ENCODE measurements around the gene CASP9.
A peak's percentile ranks its signal among the peaks of the same experiment; 100 is the strongest.
"Not testable (repeated sequence)": the region's sequence is repeated elsewhere in the genome, so short reads cannot be mapped to it uniquely, and the experiment has no call there.

The CASP9 gene

DNA sequence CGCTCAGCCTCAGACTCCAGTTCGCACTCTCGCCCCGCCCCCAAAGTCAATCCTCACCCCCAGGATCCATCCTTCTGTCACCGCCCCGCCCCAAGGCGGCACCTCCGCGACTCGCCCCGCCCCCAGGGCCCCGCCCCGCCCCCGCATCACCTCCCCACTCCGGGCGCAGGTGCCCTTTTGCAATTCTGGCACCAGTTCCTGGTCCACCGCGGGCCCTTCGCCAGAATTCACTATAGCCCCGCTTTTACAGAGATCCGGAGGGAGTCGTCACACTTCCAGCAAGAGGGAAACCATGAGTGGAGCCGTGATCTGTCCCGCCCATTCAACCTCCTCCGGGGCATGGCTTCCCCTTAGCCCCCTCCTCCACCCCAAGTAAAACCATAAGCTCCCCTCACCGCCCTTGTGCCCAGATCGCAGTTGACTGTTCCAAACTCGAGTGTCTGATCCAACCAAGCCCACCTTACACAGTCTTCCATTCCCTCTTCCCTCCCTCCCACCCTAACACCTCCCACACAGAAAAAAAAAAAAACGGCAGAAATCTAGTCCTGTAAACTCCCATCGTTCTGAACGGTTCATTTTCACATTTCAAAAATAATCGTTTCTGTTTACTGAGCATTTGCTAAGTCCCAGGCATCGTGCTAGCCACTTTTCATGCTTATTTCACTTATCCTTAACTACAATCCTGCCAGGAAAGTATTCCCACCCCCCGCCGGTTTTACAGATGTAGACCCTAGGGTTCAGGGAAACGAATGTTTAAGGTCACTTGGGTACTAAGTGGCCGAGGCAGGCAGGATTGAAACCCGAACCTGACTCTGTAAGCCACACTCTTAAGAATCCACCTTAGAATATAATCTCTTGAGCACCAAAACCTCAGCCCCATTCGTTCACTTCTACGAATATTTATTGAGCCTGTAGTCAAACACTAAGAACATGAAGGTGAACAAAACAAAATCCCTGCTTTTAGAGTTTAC, 1.3 kb upstream of the CASP9 start:
- no peak for DNase-seq (ENCODE audit: low spot score)

DNA sequence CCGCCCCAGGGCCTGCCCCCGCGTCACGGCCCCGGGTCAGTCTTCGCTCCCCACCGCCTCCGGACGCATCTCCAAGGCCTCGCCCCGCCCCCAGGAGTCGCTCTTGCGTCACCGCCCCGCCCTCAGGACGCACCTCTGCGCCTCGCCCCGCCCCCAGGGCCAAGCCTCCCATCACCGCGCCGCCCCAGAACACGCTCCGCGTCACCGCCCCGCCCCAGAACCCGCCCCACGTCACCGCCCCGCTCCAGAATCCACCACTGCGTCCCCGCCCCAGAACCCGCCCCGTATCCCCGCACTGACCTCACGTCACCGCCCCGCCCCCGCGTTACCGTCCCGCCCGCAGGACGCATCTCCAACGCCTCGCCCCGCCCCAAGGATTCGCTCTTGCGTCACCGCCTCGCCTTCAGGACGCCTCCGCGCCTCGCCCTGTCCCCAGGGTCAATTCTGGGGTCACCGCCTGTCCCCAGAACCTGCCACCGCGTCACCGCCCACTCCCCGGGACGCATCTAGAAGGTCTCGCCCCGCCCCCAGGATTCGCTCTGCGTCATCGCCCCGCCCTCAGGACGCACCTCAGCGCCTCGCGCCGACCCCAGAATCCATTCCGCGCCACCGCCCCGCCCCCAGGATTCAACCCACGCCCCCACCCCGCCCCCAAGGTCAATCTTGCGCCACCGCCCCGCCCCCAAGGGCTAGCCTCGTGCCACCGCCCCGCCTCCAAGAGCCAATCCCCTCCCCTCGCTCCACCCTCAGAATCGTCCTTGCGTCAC, 451 bp upstream of the CASP9 start:
- DNase-seq (ENCODE audit: low spot score) = peak; percentile 96

DNA sequence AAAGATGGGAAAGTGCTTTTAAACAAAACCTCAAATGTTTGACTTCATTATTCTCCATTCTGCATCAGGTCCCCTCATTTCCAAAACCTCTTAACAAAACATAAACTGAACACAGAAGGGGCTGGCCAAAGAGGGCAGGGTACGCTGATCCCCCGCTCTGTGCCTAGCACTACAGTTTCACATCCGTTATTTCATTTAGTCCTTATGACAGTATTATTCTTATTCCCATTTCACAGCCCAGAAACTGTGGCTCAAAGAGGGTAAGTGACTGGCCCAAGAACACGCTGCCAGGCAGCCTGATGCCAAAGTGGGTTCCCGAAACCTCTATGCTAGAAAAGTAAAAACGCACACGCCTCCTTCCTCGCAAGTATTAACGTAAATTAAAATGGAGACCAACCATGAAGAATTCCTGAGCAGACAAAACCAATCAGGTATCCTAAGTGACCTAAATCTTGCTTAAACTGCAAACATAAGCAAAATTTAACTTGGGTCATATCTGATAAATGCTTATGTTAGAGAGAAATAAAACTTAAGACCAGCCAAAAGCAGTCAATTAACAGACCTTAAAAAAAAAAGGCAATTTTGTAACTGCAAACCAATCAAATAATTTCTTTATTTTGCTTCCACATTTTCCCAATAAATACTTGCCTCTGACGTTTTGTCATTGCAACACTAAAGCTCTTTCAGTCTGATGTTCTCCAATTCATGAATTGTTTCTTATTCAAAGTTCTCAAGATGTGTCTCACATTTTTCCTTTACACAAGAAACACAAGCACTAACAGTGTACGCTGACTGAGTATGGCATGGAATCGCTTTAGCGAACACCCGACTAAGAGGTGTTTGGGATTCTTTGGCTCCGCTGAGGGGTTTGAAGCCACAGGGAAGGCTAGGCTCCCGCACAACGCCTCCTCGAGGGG, 653 bp downstream of the CASP9 start:
- no peak for DNase-seq (ENCODE audit: low spot score)

DNA sequence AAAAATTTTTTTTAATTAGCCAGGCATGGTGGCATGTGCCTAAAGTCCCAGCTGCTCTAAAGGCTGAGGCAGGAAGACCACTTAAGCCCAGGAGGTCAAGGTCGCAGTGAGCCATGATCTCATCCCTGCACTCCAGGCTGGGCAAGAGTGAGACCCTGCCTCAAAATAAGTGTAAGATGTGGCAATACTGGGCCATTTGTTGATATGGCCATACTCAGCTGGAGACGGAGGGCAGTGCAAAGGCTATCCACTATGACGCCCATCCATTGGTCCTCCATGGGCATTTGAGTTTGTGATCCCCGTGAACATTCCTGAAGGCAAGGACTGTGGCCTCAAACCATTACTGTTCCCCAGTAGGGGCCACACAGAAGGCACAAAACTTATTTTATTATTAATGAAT, 1.5 kb downstream of the CASP9 start:
- DNase-seq (ENCODE audit: low spot score) = no peak

DNA sequence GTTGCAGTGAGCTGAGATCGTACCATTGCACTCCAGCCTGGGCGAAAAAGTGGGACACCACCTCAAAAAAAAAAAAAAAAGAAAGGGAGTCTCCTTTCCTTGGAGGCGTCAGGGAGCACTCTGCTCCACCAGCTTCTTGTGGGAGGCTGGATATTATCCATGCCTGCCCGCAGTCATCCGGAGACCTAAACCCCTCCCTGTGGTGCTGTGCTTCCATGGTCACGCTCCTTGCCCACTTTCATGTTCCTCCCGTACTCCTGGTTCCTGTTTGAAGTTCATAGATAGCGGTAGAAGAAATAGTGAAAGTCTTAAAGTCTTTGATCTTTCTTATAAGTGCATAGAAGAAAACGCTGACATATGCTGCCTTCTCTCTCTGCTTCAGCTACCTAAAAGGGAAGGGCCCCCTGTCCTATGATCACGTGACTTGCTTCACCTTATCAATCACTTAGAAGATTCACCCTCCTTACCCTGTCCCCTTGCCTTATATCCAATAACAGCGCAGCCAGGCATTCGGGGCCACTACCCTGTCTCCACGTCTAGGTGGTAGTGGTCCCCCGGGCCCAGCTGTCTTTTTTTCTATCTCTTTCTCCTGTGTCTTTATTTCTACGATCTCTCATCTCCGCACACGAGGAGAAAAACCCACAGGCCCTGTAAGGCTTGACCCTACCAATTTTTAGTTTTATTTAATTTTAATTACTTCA, 2.7 kb downstream of the CASP9 start:
- DNase-seq (ENCODE audit: low spot score) = not testable (repeated sequence)

DNA sequence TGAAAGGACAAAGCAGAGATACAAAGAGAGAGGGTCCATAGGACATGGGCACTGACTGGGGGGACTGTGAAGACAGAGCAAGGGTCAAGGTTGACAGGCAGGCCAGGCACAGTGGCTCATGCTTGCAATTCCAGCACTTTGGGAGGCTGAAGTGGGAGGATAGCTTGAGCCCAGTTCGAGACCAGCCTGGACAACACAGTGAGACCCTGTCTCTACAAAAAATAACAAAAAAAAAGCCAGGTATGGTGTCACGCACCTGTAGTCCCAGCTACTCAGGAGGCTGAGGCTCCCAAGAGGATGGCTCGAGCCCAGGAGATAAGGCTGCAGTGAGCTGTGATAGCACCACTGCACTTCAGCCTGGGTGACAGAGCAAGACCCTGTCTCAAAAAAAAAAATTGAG, 4.4 kb downstream of the CASP9 start:
- no peak for DNase-seq (ENCODE audit: low spot score)

DNA sequence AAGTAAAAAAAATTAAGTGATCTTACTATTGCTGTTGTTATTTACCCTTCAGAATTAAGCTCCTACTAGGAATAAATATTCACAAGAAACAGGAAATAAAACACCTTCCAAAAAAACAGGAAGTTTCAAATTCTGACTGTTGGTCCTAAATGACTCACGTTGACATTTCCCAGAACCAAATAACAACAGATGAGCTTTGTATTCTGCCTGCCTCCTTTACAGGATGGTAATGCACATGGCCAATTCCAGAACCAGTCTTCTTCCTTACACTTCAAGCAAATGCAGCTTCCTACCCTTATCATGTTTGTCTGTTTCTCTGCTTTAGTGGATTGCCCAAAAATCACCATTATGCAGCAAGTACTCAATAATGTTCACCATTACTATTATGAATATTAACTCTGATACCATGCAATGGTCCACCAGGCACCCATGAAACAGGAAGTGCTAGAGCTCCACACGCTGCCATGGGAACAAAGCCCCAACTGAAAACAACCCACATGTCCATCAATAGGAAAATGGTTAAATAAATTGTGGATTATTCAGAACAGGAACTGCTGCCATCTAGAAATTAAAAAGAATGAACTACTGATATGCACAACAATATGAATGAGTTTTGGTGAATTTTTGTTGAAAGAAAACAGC, 8.9 kb downstream of the CASP9 start:
- no peak for DNase-seq (ENCODE audit: low spot score)

DNA sequence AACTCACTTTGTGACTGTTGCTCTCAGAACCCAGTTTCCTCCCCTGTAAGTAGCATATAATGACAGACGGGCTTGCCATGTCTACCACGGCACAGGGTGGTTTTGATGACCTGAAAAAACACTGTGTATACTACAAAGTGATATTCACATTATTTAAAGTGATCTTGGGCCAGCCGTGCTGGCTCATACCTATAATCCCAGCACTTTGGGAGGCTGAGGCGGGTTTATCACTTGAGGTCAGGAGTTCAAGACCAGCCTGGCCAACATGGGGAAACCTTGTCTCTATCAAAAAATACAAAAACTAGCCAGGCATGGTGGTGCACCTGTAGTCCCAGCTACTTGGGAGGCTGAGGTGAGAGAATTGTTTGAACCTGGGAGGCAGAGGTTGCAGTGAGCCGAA, 9.5 kb downstream of the CASP9 start:
- not testable (repeated sequence) for DNase-seq (ENCODE audit: low spot score)

DNA sequence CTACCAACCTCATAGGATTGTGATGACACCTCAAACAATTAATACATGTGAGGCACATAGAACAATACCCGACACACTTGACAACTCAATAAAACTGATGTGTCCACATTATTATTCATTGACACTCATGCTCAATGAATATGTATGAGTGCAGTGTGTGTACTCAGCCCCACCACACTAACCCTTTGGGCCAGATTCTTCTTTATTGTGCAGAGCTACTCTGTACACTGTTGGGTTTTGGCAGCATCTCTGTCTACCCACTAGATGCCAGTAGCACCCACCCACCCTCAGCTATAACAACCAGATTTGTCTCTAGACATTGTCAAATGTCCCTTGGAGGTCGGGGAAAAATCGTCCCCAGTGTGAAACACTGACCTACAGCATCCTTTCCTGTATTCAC, 10.1 kb downstream of the CASP9 start:
- DNase-seq (ENCODE audit: low spot score) = no peak

DNA sequence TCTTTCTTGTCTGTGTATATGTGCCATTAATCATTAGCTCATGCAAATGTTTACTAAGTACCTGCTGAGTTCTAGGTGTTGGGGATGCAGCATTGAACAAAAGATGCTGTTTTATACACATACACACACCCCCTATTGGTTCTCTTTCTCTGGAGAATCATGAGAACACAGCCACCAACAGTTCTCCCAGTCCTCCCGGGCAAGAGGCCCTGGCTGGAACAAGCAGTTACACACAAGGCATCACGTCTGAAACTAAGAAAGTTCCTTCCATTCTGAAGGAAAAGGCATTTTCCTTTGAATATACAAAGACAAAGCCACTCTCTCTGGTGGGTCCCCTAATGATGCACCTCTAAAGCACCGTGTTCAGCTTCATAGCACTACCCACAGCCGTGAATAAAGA, 10.8 kb downstream of the CASP9 start:
- no peak for DNase-seq (ENCODE audit: low spot score)

DNA sequence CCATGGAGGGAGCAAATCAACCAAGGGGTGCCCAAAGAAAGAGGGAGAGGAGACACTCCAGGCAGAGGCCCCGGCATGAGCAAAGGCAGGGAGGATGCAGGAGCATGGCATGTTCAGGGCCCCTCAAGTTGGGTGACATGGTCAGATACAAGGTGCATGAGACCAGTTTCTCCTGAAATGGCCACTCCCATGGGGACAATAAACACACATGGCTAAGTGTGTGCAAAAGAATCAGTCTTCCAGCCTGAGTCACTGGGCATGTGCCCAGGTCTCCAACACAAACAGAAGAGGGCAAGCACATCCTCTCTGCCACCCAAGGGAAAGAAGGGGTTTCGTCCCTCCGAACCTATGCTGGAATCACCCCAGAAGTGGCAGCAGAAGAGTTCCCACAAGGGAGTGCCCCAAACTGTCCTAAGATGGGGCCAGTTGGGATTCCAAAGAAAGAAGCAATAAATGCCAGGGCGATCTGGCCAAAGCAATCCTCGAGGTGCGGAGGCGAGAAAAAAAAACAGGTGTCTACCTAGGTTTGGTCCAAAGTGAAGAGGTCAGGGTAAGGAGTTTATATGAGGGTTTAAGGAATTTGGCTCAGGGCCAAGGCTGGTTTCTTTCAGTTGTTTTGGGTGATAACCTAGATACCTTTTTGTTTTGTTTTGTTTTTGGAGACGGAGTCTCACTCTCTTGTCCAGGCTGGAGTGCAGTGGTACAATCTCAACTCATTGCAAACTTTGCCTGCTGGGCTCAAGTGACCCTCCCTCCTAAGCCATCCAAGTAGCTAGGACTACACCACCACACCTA, 13.2 kb downstream of the CASP9 start:
- peak; percentile 43 for DNase-seq (ENCODE audit: low spot score)

DNA sequence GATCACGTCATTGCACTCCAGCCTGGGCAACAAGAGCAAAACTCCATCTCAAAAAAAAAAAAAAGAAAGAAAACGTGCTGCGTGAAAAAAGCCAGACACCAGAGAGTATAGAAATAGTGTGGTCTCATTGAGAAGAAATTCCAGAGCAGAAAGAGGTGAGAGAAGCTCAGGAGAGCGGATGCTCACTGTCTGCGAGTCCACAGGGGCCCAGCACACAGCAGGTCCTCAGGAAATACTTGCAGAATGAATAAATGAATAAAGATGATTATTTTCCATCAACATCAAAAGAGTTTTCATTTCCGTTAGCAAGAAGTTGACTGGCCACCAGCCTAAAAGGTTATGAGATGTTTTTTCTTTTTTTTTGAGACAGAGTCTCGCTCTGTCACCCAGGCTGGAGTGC, 14.4 kb downstream of the CASP9 start:
- DNase-seq (ENCODE audit: low spot score) = no peak

DNA sequence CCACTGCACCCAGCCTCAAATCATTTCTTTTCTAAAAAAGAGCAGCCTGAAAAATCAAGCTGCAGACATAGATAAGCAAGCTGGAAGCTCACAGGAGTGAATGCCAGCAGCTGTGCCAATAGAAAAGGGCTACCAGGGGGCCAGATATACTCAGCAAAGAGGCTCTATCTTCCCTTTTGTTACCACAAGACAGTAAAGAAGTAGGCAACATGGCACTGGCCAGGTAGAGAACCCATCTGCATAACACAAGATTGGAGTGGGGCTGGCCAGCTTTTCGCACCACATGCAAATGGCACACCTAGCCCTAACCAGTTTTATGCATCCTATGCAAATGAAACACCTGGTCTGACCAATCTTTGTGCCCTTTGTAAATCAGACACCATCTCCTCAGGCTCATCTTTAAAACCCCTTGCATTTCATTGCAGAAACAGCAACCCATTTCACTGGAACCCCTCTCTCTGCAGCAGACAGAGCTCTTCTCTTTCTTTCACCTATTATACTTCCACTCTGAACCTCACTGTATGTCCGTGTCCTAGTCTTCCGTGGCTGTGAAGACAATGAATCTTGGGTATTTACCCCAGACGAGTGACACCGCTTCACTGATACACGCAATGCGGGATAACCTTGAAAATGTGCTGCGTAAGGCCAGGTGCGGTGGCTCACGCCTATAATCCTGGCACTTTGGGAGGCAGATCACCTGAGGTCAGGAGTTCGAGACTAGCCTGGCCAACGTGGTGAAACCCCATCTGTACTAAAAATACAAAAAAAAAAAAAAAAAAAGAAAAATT, 15.1 kb downstream of the CASP9 start:
- no peak for DNase-seq (ENCODE audit: low spot score)

DNA sequence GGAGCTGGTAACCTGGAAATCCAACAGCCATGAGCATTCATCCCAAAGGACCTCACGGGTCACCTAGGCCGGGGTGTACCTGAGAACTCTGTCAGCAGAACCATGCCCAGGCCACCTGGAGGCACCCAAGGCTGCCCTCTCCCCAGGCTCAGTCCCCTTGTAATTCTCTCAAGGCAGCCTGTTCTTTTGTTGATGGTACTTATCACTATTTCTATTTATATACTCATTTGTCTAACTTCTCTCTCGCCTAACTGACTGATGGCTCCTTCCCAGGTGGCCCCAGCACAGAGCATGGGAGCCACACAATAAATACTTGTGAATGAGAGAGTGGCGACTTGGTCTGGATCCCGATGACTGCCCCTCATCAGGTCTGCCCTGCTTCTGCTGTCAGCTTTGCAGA, 16.7 kb downstream of the CASP9 start:
- DNase-seq (ENCODE audit: low spot score) = no peak

DNA sequence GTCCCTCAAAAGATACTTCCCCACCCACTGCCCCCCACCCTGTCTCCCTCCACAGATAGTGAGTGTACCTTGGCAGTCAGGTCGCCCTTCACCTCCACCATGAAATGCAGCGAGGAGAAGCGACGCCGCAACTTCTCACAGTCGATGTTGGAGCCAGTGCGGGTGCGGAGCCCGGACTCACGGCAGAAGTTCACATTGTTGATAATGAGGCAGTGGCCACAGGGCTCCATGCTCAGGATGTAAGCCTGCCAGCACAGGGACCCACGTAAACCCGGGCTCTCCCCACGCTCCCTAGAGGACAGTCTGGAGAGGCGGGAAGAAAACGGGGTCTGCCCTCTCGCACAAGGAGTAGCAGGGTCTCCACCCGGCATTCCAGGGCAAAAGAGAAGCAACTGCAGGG, 17.2 kb downstream of the CASP9 start:
- no peak for DNase-seq (ENCODE audit: low spot score)

DNA sequence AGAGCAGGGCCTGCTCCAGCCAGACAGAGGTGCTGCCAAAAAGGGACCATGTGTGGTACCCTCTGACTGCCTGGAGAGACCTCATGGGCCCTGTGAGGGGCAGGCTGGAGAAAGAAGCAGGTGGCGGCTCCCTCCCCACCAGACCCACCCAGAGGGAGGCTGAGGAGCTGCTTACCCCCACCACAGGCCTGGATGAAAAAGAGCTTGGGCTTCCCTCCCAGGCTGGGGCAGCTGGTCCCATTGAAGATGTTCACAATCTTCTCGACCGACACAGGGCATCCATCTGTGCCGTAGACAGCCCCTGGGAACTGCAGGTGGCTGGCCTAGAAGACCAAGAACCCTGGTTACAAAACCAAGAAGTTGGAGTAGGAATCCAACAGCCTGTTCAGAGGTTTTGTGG, 19.6 kb downstream of the CASP9 start:
- DNase-seq (ENCODE audit: low spot score) = no peak

DNA sequence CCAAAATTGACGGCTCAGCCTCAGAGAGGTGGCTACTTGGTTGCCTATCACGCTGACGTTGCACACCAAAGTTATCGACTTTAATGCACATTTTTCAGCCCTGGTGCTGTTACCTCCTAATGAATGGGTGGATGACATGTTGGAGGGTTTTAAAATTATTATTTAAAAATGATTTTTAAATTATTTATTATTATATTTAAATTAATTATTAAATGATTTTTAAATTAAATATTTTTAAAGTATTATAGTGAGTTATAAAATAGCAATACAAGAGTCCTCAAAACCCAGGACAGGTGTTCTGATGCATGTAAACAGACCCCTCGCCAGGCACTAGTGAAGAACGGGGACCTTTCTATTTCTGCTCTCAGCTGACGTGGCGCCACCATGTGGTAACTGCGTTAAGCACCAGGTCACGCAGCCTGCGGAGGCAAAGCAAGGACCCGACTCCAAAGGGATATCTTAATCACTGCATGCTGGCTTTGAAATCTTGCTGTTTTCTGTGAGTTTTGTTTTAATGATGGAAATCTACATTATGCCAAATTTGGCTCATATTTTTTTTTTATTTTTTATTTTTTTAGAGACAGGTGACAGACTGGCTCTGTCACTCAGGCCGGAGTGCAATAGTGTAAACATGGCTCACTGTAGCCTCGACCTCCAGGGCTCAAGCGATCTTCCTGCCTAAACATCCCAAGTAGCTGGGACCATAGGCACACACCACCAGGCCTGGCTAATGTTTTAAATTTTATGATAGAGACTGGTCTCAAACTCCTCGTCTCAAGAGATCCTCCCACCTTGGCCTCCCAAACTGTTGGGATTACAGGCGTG, 22.6 kb downstream of the CASP9 start:
- DNase-seq (ENCODE audit: low spot score) = peak; percentile 83
